Endothelial cell of umbilical vein (primary cell): ENCODE measurements around the gene SMARCA2. TPM values are rescaled to one million over a fixed set of nuclear protein-coding genes. Genes with fewer than 3 reads are reported as not detected.

Experiments
- BruUV-seq: library from RNA; stranded (reverse); fragments of 400-500 nt; replicated peaks from 2 replicates; lab custom pipeline; 2021; lab: Mats Ljungman, UMichigan
- CTCF ChIA-PET: fragments of 300-600, 350-600 bp; sonication (Branson Sonifier 250); formaldehyde crosslinking; loops from one replicate; lab custom pipeline; 2021; ENCODE audit warnings: antibody characterized with exemption, inconsistent platforms; lab: Charles Lee
- POLR2A ChIA-PET: fragments of 300-600, 350-600 bp; sonication (Branson Sonifier 250); formaldehyde crosslinking; loops from one replicate; lab custom pipeline; 2021; ENCODE audit warnings: antibody characterized with exemption, inconsistent platforms; lab: Charles Lee
- DNase-seq: peaks from one replicate; pipeline ENCODE4 v3.0.0-alpha.2; 2011; ENCODE audit warnings: low read depth, low spot score
- FAIRE-seq: peaks from 2 replicates; lab custom pipeline; 2011; peaks lifted over from hg19 to GRCh38; lab: Jason Lieb, UNC
- H2AFZ ChIP-seq: 2 replicates; pipeline ENCODE4 v1.6.0; 2012; ENCODE audit warnings: low read depth, low read length, control low read depth, inconsistent platforms
- H3K27ac ChIP-seq: 2 replicates; pipeline ENCODE4 v1.5.1; 2011; ENCODE audit warnings: low read depth, mild to moderate bottlenecking, control low read depth, low read length, moderate library complexity; ENCODE audit not compliant: insufficient read depth
- H3K27me3 ChIP-seq, 2 experiments: 2 replicates each; pipeline versions ENCODE4 v1.6.0 to v1.6.1; 2011; ENCODE audit warnings: low read length in 2 of 2, mixed read lengths in 1 of 2; ENCODE audit not compliant: control insufficient read depth in 2 of 2, insufficient read depth in 2 of 2
- H3K36me3 ChIP-seq, 2 experiments: 2 replicates in 1 of 2; 3 replicates in 1 of 2; pipeline ENCODE4 v1.5.1; 2011; ENCODE audit warnings: low read length in 2 of 2, mild to moderate bottlenecking in 1 of 2, moderate library complexity in 1 of 2; ENCODE audit not compliant: control insufficient read depth in 2 of 2, insufficient read depth in 2 of 2; ENCODE audit errors: extremely low read depth in 1 of 2
- H3K4me1 ChIP-seq: 3 replicates; pipeline ENCODE4 v1.5.1; 2011; ENCODE audit warnings: mild to moderate bottlenecking, low read length; ENCODE audit not compliant: control insufficient read depth, insufficient read depth; ENCODE audit errors: extremely low read depth
- H3K4me2 ChIP-seq: 2 replicates; pipeline ENCODE4 v1.6.1; 2011; ENCODE audit warnings: low read length, control low read depth, mixed read lengths; ENCODE audit not compliant: insufficient read depth
- H3K4me3 ChIP-seq, 3 experiments: fragments of 200-600 bp in 1 of 3; sonication (generic), shearing (Covaris generic) in 1 of 3; replicated peaks in 1 of 3; 2 replicates each; pipeline ENCODE4 v1.5.1; 2011 to 2016; ENCODE audit warnings: control low read depth in 3 of 3, low read length in 3 of 3, mild to moderate bottlenecking in 2 of 3, inconsistent platforms in 1 of 3, low read depth in 1 of 3, moderate library complexity in 1 of 3; ENCODE audit not compliant: insufficient read depth in 1 of 3
- H3K79me2 ChIP-seq: 2 replicates; pipeline ENCODE4 v1.6.0; 2012; ENCODE audit warnings: low read length, inconsistent platforms; ENCODE audit not compliant: control insufficient read depth, insufficient read depth
- H3K9ac ChIP-seq: replicated peaks from 2 replicates; pipeline ENCODE3; 2011; ENCODE audit warnings: low read length, control low read depth; ENCODE audit not compliant: insufficient read depth; ENCODE audit errors: extremely low read depth
- H3K9me1 ChIP-seq: replicated peaks from 3 replicates; pipeline ENCODE4 v1.6.0; 2011; ENCODE audit warnings: mild to moderate bottlenecking, low read length; ENCODE audit not compliant: control insufficient read depth, insufficient read depth; ENCODE audit errors: extremely low read depth
- H3K9me3 ChIP-seq: replicated peaks from 2 replicates; pipeline ENCODE4 v1.5.1; 2012; ENCODE audit warnings: low read length, inconsistent platforms; ENCODE audit not compliant: control insufficient read depth, insufficient read depth
- H4K20me1 ChIP-seq: replicated peaks from 2 replicates; pipeline ENCODE3; 2011; ENCODE audit warnings: mild to moderate bottlenecking, low read length; ENCODE audit not compliant: control insufficient read depth, insufficient read depth; ENCODE audit errors: extremely low read depth
- CTCF ChIP-seq, 2 donors: IDR thresholded peaks; 1 replicate in 1 of 2; 2 replicates in 1 of 2; pipeline ENCODE4 v1.5.1; 2011; ENCODE audit warnings: low read length in 2 of 2, mild to moderate bottlenecking in 2 of 2, moderate library complexity in 2 of 2, control low read depth in 1 of 2, inconsistent platforms in 1 of 2, low read depth in 1 of 2; ENCODE audit not compliant: insufficient read depth in 1 of 2; ENCODE audit errors: extremely low read depth in 1 of 2
- EZH2 ChIP-seq: IDR thresholded peaks from 2 replicates; pipeline ENCODE4 v1.6.1; 2012; ENCODE audit warnings: borderline replicate concordance, low read depth, mild to moderate bottlenecking, moderate library complexity, low read length, inconsistent platforms; ENCODE audit not compliant: severe bottlenecking
- GATA2 ChIP-seq: IDR thresholded peaks from 2 replicates; pipeline ENCODE4 v1.7.0; 2011; ENCODE audit warnings: low read depth, mild to moderate bottlenecking, moderate library complexity, mixed read lengths, low read length; ENCODE audit not compliant: insufficient read length, insufficient read depth
- JUN ChIP-seq: IDR thresholded peaks from 2 replicates; pipeline ENCODE4 v1.6.1; 2011; ENCODE audit warnings: borderline replicate concordance, low read depth; ENCODE audit not compliant: insufficient read length, insufficient read depth
- MAX ChIP-seq: IDR thresholded peaks from 2 replicates; pipeline ENCODE4 v1.6.1; 2011; ENCODE audit not compliant: insufficient read depth, insufficient read length
- MYC ChIP-seq: IDR thresholded peaks from one replicate; pipeline ENCODE4 v1.6.1; 2011; ENCODE audit warnings: mild to moderate bottlenecking, low read depth, low read length
- dilution Hi-C: fragments of 300-500 bp; cut with MboI; formaldehyde crosslinking; loops from one replicate; pipeline ENCODE4 v1.15.0; 2019; ENCODE audit warnings: low sequenced_read_pairs; ENCODE audit not compliant: extremely low pct_ligation_motif_present
- intact Hi-C: fragments of 100-400 bp; cut with micrococcal nuclease; formaldehyde crosslinking; loops from one replicate; pipeline ENCODE4 v1.10.0; 2022
- polyA plus RNA-seq, 4 experiments: library from polyadenylated mRNA; depleted of rRNA in 3 of 4; stranded (reverse) in 3 of 4; unstranded in 1 of 4; fragments of >200 nt; gene quantifications; 2 replicates each; pipeline versions ENCODE4 v1.2.1 to v1.2.3, GENCODE V29; 2011 to 2012; ENCODE audit warnings: missing spikeins in 1 of 4
- total RNA-seq: library from RNA; stranded (reverse); gene quantifications from 2 replicates; pipeline ENCODE4 v1.2.3, GENCODE V29; 2021

The SMARCA2 gene
- total and polyA plus RNA-seq, 2 donors (not counting 3 experiments of a cell fraction or from before 2014, with no cell fraction given), result 54.5 to 79.9 TPM

GRCh38 chr9:2142212-2142611 is 127.1 kb downstream of the SMARCA2 start:
- H3K4me3 ChIP-seq, result no peak overlapping the region
- H2AFZ ChIP-seq, result no peak overlapping the region
- H3K4me2 ChIP-seq, result no peak overlapping the region
- H3K9me3 ChIP-seq, result no peaks in the 10 kb centered on the region
- no peaks in the 10 kb centered on the region for H3K4me1 ChIP-seq
- no peak overlapping the region for H3K9ac ChIP-seq
- no peak overlapping the region for H3K27ac ChIP-seq
- no peaks in the 10 kb centered on the region for H4K20me1 ChIP-seq
- no TSS peak for BruUV-seq
- POLR2A ChIA-PET, result no interaction called here
- CTCF ChIA-PET, result no interaction called here
- DNase-seq, result no peak
- intact Hi-C loops (no loop called here), dilution Hi-C loops (no loop called here)
- no peaks in the 10 kb centered on the region for H3K36me3 ChIP-seq
- no peaks in the 10 kb centered on the region for H3K27me3 ChIP-seq
- H3K9me1 ChIP-seq, result no peaks in the 10 kb centered on the region
- TF ChIP-seq MYC (no peak), MAX (no peak), EZH2 (no peak), GATA2 (no peak), JUN (no peak), CTCF (IDR thresholded peaks at IDR 0.05; ENCODE audit: extremely low read depth in 1 of 2, insufficient read depth in 1 of 2, low read depth in 1 of 2, low read length in 2 of 2) (no peak)
- no peaks in the 10 kb centered on the region for H3K79me2 ChIP-seq
- FAIRE-seq, result no peak
